Right atrium auricular region (tissue), 2 donors: ENCODE measurements around the gene LRRC26. TPM values are rescaled to one million over a fixed set of nuclear protein-coding genes. Genes with fewer than 3 reads are reported as not detected.
"Not testable (repeated sequence)": the region's sequence is repeated elsewhere in the genome, so short reads cannot be mapped to it uniquely, and the experiment has no call there.

Source experiments
- DNase-seq: peaks from one replicate; pipeline ENCODE4 v3.0.0-alpha.2; 2019; ENCODE audit warnings: low spot score
- H3K27ac ChIP-seq, 2 donors: fragments of 200-600 bp; sonication (generic); 1 replicate in 1 of 2; 2 replicates in 1 of 2; pipeline ENCODE4 v1.5.1; 2016 to 2019
- H3K27me3 ChIP-seq, 2 donors: fragments of 200-600 bp; sonication (generic); one replicate each; pipeline versions ENCODE4 v1.5.1 to v1.6.0; 2017 to 2019
- H3K36me3 ChIP-seq: fragments of 200-600 bp; sonication (generic); one replicate; pipeline ENCODE4 v1.5.1; 2016
- H3K4me1 ChIP-seq, 2 donors: fragments of 200-600 bp; sonication (generic); one replicate each; pipeline versions ENCODE4 v1.5.1 to v1.6.0; 2017 to 2019
- H3K4me3 ChIP-seq, 2 donors: fragments of 200-600 bp; sonication (generic); 1 replicate in 1 of 2; 2 replicates in 1 of 2; pipeline ENCODE4 v1.5.1; 2017 to 2019; ENCODE audit warnings: mild to moderate bottlenecking in 1 of 2, moderate library complexity in 1 of 2
- H3K9me3 ChIP-seq, 2 donors: fragments of 200-600 bp; sonication (generic); one replicate each; pipeline ENCODE4 v1.5.1; 2019
- CTCF ChIP-seq, 2 donors: fragments of 200-600 bp; sonication (generic); IDR thresholded peaks; one replicate each; pipeline ENCODE4 v1.5.1; 2019; ENCODE audit warnings: antibody characterized with exemption in 2 of 2
- total RNA-seq, 2 donors: library from RNA; depleted of rRNA; stranded (reverse); fragments of >200 nt; gene quantifications; one replicate each; pipeline ENCODE4 v1.1.0, GENCODE V29; 2016

The LRRC26 gene
- total RNA-seq, 2 donors from 2014 or later: not detected

- H3K27ac ChIP-seq: no peak overlapping the region
- no peak for DNase-seq
- no peaks in the 10 kb centered on the region for H3K9me3 ChIP-seq
- peaks cover 12 to 15% of the 10 kb centered on the region in 2 donors for H3K27me3 ChIP-seq
- TF ChIP-seq CTCF (IDR thresholded peaks at IDR 0.05): no peak
- no peak overlapping the region for H3K4me3 ChIP-seq
- H3K4me1 ChIP-seq: peaks cover 0 to 8% of the 10 kb centered on the region in 2 donors
- H3K36me3 ChIP-seq: no peaks in the 10 kb centered on the region
Observed at GRCh38 chr9:137136881-137137607, 32.8 kb downstream of the LRRC26 start.

- Histone ChIP-seq H3K27ac (no peak overlapping the region), H3K9me3 (no peaks in the 10 kb centered on the region), H3K4me3 (no peak overlapping the region), H3K4me1 (peaks cover 0 to 8% of the 10 kb centered on the region in 2 donors), H3K27me3 (peaks cover 12 to 15% of the 10 kb centered on the region in 2 donors), H3K36me3 (no peaks in the 10 kb centered on the region)
- no peak for DNase-seq
- TF ChIP-seq CTCF (IDR thresholded peaks at IDR 0.05): no peak
Observed at GRCh38 chr9:137136261-137136880, 33.5 kb downstream of the LRRC26 start.

GRCh38 chr9:137135154-137135553, 34.7 kb downstream of the LRRC26 start:
- H3K27me3 ChIP-seq: peaks cover 12 to 15% of the 10 kb centered on the region in 2 donors
- not testable (repeated sequence) for H3K9me3 ChIP-seq, DNase-seq, H3K36me3 ChIP-seq, H3K4me3 ChIP-seq, H3K27ac ChIP-seq
- peaks cover 0 to 11% of the 10 kb centered on the region in 2 donors for H3K4me1 ChIP-seq

GRCh38 chr9:137134191-137134590, 35.7 kb downstream of the LRRC26 start:
- Histone ChIP-seq H3K27me3 (peaks cover 11 to 12% of the 10 kb centered on the region in 2 donors), H3K4me3 (no peak overlapping the region)
- DNase-seq: no peak

GRCh38 chr9:137130176-137130755, 39.6 kb downstream of the LRRC26 start:
- DNase-seq: no peak
- Histone ChIP-seq H3K4me3 (peak overlapping the region; percentile 75 to 80), H3K27ac (peak overlapping the region; percentile 72 to 77), H3K36me3 (no peaks in the 10 kb centered on the region), H3K4me1 (peaks cover 0 to 33% of the 10 kb centered on the region in 2 donors), H3K9me3 (peaks cover 0 to 13% of the 10 kb centered on the region in 2 donors), H3K27me3 (no peaks in the 10 kb centered on the region)
- no peak for TF ChIP-seq CTCF (IDR thresholded peaks at IDR 0.05)

More at GRCh38 chr9:137134191-137134590, 35.7 kb downstream of the LRRC26 start:
- Histone ChIP-seq H3K4me1 (peaks cover 0 to 15% of the 10 kb centered on the region in 2 donors), H3K9me3 (peaks cover 0 to 13% of the 10 kb centered on the region in 2 donors), H3K27ac (no peak overlapping the region), H3K36me3 (no peaks in the 10 kb centered on the region)
- TF ChIP-seq CTCF (IDR thresholded peaks at IDR 0.05): no peak
